ENCODE measurements around the gene PDE11A.

PDE11A gene

GRCh38 chr2:177756336-177756735 lies 316.2 kb downstream of the PDE11A start:
- DNase-seq = no peak

GRCh38 chr2:177754492-177754873 lies 318.1 kb downstream of the PDE11A start:
- no peak for DNase-seq

- DNase-seq = peak; percentile 27
Observed at GRCh38 chr2:177753682-177754491, 318.7 kb downstream of the PDE11A start.

- DNase-seq = no peak
Observed at GRCh38 chr2:177748360-177748759, 324.2 kb downstream of the PDE11A start.

- no peak for DNase-seq
Observed at GRCh38 chr2:177747384-177747783, 325.2 kb downstream of the PDE11A start.

- no peak for DNase-seq
Observed at GRCh38 chr2:177746358-177746757, 326.2 kb downstream of the PDE11A start.

- no peak for DNase-seq
Observed at GRCh38 chr2:177745531-177745930, 327.0 kb downstream of the PDE11A start.

GRCh38 chr2:177742851-177743250 lies 329.7 kb downstream of the PDE11A start:
- DNase-seq = no peak

GRCh38 chr2:177741866-177742265 lies 330.7 kb downstream of the PDE11A start:
- DNase-seq = no peak

GRCh38 chr2:177740700-177741099 lies 331.9 kb downstream of the PDE11A start:
- no peak for DNase-seq

GRCh38 chr2:177738461-177739235 lies 333.9 kb downstream of the PDE11A start:
- no peak for DNase-seq

GRCh38 chr2:177735318-177735803 lies 337.2 kb downstream of the PDE11A start:
- no peak for DNase-seq

- DNase-seq = no peak
Observed at GRCh38 chr2:177733322-177733855, 339.2 kb downstream of the PDE11A start.

GRCh38 chr2:177731384-177731783 lies 341.2 kb downstream of the PDE11A start:
- no peak for DNase-seq

- DNase-seq = no peak
Observed at GRCh38 chr2:177730792-177731191, 341.8 kb downstream of the PDE11A start.

- DNase-seq = no peak
Observed at GRCh38 chr2:177730363-177730762, 342.2 kb downstream of the PDE11A start.

GRCh38 chr2:177728920-177729319 lies 343.7 kb downstream of the PDE11A start:
- DNase-seq = no peak

GRCh38 chr2:177728399-177728765 lies 344.2 kb downstream of the PDE11A start:
- no peak for DNase-seq

GRCh38 chr2:177727577-177728398 lies 344.8 kb downstream of the PDE11A start:
- no peak for DNase-seq

GRCh38 chr2:177726931-177727348 lies 345.6 kb downstream of the PDE11A start:
- no peak for DNase-seq

GRCh38 chr2:177724398-177725287 lies 347.9 kb downstream of the PDE11A start:
- DNase-seq = peak; percentile 79

- no peak for DNase-seq
Observed at GRCh38 chr2:177723235-177723634, 349.3 kb downstream of the PDE11A start.

All from retina (tissue), 1 donor.